OCI-LY1 (cell line): ENCODE results near the gene LRRC4.

Experiments used
- H2AFZ ChIP-seq: fragments of 200-600 bp; sonication (generic), shearing (Covaris generic); 2 replicates; pipeline ENCODE4 v1.6.0; 2014; ENCODE audit warnings: antibody characterized with exemption, mild to moderate bottlenecking, low read length
- H3F3A ChIP-seq: fragments of 200-600 bp; sonication (generic), shearing (Covaris generic); 2 replicates; pipeline ENCODE4 v1.6.0; 2014; ENCODE audit warnings: mild to moderate bottlenecking, antibody characterized with exemption, low read length, moderate library complexity; ENCODE audit not compliant: insufficient read depth
- H3K27ac ChIP-seq: fragments of 200-600 bp; sonication (generic); 2 replicates; pipeline ENCODE4 v1.5.1; 2014; ENCODE audit warnings: low read length, mixed run types, mild to moderate bottlenecking, low read depth; ENCODE audit not compliant: poor library complexity, severe bottlenecking
- H3K27me3 ChIP-seq: fragments of 200-600 bp; sonication (generic); 2 replicates; pipeline ENCODE4 v1.6.0; 2014; ENCODE audit warnings: antibody characterized with exemption, mild to moderate bottlenecking, low read length, moderate library complexity; ENCODE audit not compliant: insufficient read depth
- H3K36me3 ChIP-seq: fragments of 200-600 bp; sonication (generic); 2 replicates; pipeline ENCODE4 v1.6.1; 2014; ENCODE audit warnings: mild to moderate bottlenecking, antibody characterized with exemption, low read length, moderate library complexity, mixed read lengths; ENCODE audit not compliant: insufficient read depth
- H3K4me1 ChIP-seq: fragments of 200-600 bp; sonication (generic); 2 replicates; pipeline ENCODE4 v1.5.1; 2014; ENCODE audit warnings: mild to moderate bottlenecking, low read length, moderate library complexity; ENCODE audit not compliant: insufficient read depth, severe bottlenecking
- H3K4me2 ChIP-seq: fragments of 200-600 bp; sonication (generic), shearing (Covaris generic); 2 replicates; pipeline ENCODE4 v1.6.1; 2014; ENCODE audit warnings: low read length
- H3K4me3 ChIP-seq: fragments of 200-600 bp; sonication (generic); 2 replicates; pipeline ENCODE4 v1.5.1; 2014; ENCODE audit warnings: low read length, low read depth, mild to moderate bottlenecking, mixed read lengths; ENCODE audit not compliant: poor library complexity, severe bottlenecking
- H3K79me2 ChIP-seq: fragments of 200-600 bp; shearing (Covaris generic); 2 replicates; pipeline ENCODE4 v1.6.1; 2016; ENCODE audit warnings: mixed run types, low read length, mixed read lengths; ENCODE audit not compliant: insufficient read depth
- H3K9ac ChIP-seq: fragments of 200-600 bp; sonication (generic), shearing (Covaris generic); 2 replicates; pipeline ENCODE4 v1.6.1; 2014; ENCODE audit warnings: mild to moderate bottlenecking, low read length, mixed read lengths
- H3K9me2 ChIP-seq: fragments of 200-600 bp; sonication (generic), shearing (Covaris generic); 2 replicates; pipeline ENCODE4 v1.6.1; 2014; ENCODE audit warnings: low read depth, mild to moderate bottlenecking, low read length, mixed read lengths
- H3K9me3 ChIP-seq: fragments of 200-600 bp; shearing (Covaris generic); 2 replicates; pipeline ENCODE4 v1.6.1; 2014; ENCODE audit warnings: low read length, mixed read lengths
- H4K20me1 ChIP-seq: fragments of 200-600 bp; sonication (generic), shearing (Covaris generic); 2 replicates; pipeline ENCODE4 v1.6.0; 2016; ENCODE audit warnings: mild to moderate bottlenecking, low read length; ENCODE audit not compliant: insufficient read depth
- CTCF ChIP-seq: fragments of 200-600 bp; sonication (generic), shearing (Covaris generic); IDR thresholded peaks from 2 replicates; pipeline ENCODE4 v1.5.1; 2017; ENCODE audit warnings: mild to moderate bottlenecking, antibody characterized with exemption, low read length, moderate library complexity, mixed read lengths
- EZH2 ChIP-seq: fragments of 200-600 bp; sonication (generic), shearing (Covaris generic); IDR thresholded peaks from 2 replicates; pipeline ENCODE4 v1.8.0; 2017; ENCODE audit warnings: borderline replicate concordance, mixed run types, mild to moderate bottlenecking, antibody characterized with exemption, low read length, moderate library complexity, mixed read lengths

Gene LRRC4

DNA sequence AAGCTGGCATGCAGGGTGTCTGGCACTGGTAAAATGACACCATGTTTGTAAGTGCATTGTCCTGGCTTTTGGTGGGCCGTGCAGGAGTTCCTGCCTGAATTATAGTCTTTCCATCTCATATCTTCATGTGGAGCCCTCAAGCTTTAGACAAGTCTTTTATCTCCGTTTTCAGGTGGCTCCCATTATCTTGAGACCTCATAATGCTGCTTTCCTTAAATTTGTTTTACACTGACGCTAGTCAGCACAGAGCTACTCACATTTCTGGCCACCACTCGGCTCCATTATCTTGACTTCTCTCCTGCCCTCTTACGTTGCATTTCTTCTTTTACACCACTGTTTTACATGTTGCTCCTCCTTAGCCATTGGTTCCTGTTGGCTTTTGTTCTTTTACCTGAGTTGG lies 37.2 kb downstream of the LRRC4 start:
- TF ChIP-seq CTCF (no peak), EZH2 (no peak)
- Histone ChIP-seq H3K79me2 (no peaks in the 10 kb centered on the region), H3F3A (no peaks in the 10 kb centered on the region), H4K20me1 (no peaks in the 10 kb centered on the region), H3K4me1 (no peaks in the 10 kb centered on the region), H3K9ac (no peak overlapping the region), H3K9me3 (no peaks in the 10 kb centered on the region), H3K4me2 (no peak overlapping the region), H3K4me3 (no peak overlapping the region), H3K36me3 (peaks cover 74% of the 10 kb centered on the region; the same call in 1 of the 2 replicates), H3K27me3 (no peaks in the 10 kb centered on the region), H2AFZ (no peak overlapping the region), H3K9me2 (no peaks in the 10 kb centered on the region), H3K27ac (no peak overlapping the region)

DNA sequence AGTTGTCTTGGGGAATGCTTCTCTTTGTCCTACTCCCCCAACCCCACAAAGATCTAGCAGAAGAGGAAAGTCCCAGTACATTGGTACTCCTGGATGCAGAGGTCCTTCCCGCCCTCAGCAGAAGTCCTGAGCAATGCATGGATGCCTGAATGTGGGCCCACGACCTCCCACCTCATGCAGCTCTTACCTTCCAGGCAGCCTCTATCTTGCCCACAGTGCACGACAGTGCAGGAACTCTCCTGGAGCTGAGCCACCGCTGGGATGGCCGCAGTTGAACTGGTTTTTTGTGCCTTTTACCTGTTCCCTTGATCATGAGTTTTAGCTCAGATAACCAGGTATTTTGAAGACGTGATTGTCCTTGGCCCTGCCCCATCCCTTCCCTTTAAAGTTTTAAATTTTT lies 37.9 kb downstream of the LRRC4 start:
- H3K9ac ChIP-seq = no peak overlapping the region
- no peak for TF ChIP-seq EZH2
- TF ChIP-seq CTCF = no peak
- H2AFZ ChIP-seq = no peak overlapping the region
- H3K79me2 ChIP-seq = no peaks in the 10 kb centered on the region
- no peak overlapping the region for H3K4me2 ChIP-seq
- no peak overlapping the region for H3K4me3 ChIP-seq
- no peaks in the 10 kb centered on the region for H3K9me3 ChIP-seq
- H3K27me3 ChIP-seq = no peaks in the 10 kb centered on the region
- H3K9me2 ChIP-seq = no peaks in the 10 kb centered on the region
- H3K27ac ChIP-seq = no peak overlapping the region
- H3K36me3 ChIP-seq = peaks cover 67% of the 10 kb centered on the region; the same call in 1 of the 2 replicates
- H4K20me1 ChIP-seq = no peaks in the 10 kb centered on the region
- H3F3A ChIP-seq = no peaks in the 10 kb centered on the region
- H3K4me1 ChIP-seq = no peaks in the 10 kb centered on the region

- no peaks in the 10 kb centered on the region for H3K27me3 ChIP-seq
- no peaks in the 10 kb centered on the region for H4K20me1 ChIP-seq
- peaks cover 40% of the 10 kb centered on the region; the same call in 1 of the 2 replicates for H3K36me3 ChIP-seq
- no peak overlapping the region for H3K9ac ChIP-seq
- no peak for TF ChIP-seq EZH2
- no peak for TF ChIP-seq CTCF
- H2AFZ ChIP-seq = no peak overlapping the region
- H3K4me1 ChIP-seq = no peaks in the 10 kb centered on the region
- H3K27ac ChIP-seq = no peak overlapping the region
- H3K9me3 ChIP-seq = no peaks in the 10 kb centered on the region
- H3K4me3 ChIP-seq = no peak overlapping the region
- H3K9me2 ChIP-seq = no peaks in the 10 kb centered on the region
- no peak overlapping the region for H3K4me2 ChIP-seq
- no peaks in the 10 kb centered on the region for H3K79me2 ChIP-seq
- H3F3A ChIP-seq = no peaks in the 10 kb centered on the region
These were observed 42.5 kb downstream of the LRRC4 start for GRCh38 chr7:127988751-127989150.
